GM18868 (cell line): Measurements from ENCODE around the gene IL2RA.
"Not testable (repeated sequence)": the region's sequence is repeated elsewhere in the genome, so short reads cannot be mapped to it uniquely, and the experiment has no call there.

ENCODE experiments used
- ATAC-seq: cut with Tn5 transposase; IDR thresholded peaks from one replicate; pipeline ENCODE4 v1.9.1; 2021; ENCODE audit warnings: mild to moderate bottlenecking, moderate library complexity; ENCODE audit not compliant: unreplicated experiment

IL2RA gene

DNA sequence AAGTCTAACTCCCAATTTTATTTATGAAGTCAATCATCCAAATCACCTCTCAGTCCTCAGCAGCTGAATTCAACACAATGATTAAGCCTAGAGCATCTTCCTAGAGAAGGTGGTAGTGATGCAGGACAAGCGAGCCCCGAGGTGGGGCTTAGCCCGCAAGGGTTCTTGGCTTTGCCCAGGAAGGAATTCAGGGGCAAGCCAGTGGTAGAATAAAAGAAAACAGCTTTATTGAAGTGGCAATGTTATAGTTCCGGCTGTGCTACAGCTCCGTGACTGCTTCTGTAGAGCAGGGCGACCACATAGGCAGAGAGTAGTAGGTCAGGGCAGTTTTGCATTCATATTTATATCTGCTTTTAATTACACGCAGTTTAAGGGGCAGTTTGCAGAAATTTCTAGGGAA lies 18.1 kb downstream of the IL2RA start:
- no peak for ATAC-seq

DNA sequence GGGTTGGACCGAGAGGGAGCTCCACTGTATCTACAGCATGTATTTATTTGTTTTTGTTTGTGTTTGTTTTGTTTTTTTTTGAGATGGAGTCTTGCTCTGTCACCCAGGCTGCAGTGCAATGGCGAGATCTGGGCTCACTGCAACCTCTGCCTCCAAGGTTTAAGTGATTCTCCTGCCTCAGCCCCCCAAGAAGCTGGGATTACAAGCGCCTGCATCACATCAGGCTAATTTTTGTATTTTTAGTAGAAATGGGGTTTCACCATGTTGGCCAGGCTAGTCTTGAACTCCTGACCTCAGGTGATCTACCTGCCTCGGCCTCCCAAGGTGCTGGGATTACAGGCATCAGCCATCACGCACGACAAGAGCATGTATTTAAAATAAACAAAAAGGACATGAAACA lies 18.8 kb downstream of the IL2RA start:
- not testable (repeated sequence) for ATAC-seq

DNA sequence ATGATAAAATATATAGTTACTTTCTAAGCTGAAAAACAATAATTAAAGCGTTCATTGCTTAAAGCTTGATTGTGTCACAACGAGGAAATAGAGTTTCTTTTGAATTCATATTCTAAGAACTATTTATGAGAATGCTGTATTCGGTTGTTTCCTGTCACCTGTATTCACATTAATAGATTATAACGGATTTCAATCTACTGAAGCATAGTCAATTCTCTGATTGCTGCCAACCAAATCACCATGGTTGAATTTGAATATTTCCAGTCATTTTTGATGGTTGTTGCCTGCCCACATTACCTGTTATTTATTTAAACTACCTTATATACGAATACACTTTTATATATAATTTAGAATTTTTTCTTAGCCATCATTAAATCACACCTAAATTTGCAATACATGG lies 22.0 kb downstream of the IL2RA start:
- no peak for ATAC-seq

DNA sequence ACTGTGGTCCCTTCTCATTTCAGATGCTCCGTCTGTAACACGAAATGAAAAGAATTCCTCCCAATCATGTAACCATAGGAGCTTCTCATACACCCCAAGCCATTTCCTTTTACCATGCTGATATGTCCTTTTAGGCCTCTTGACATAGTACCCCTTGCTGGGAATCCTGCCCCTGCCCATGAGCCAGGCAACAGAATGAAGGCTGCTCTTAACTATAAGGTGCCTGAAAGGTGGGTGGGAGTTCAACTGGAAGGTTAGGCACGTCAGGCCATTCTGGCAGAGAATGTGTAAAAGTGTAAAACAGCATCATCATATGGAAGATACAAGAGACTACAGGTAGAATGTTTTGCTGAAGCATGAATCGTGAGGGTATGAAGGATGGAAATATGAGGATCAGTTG lies 22.5 kb downstream of the IL2RA start:
- no peak for ATAC-seq

DNA sequence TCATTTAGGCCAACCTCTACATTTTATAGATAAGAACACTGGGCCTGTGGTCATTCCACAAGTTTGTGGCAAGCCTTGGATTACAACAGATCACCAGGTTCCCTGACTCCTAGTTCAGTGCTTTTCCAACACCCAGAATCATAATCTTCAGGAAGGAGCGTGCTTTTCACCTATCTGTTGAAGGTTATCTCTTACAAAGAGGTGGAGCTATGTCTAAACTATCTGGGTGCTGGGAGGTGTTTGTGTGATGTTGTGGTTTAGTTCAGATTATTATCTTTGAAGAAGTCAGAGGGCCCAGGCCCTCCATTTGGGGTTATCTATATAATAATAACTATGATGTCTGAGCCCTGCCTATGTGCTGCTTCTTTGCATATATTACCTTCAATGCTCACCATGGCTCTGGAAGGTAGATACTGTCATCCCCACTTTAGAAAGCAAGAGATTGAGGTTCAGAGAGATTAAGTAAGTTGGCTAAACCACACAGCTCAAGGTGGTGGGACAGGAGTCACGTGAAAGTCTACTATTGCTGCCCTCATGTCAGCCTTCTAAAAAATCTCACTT lies 24.0 kb downstream of the IL2RA start:
- ATAC-seq = no peak

DNA sequence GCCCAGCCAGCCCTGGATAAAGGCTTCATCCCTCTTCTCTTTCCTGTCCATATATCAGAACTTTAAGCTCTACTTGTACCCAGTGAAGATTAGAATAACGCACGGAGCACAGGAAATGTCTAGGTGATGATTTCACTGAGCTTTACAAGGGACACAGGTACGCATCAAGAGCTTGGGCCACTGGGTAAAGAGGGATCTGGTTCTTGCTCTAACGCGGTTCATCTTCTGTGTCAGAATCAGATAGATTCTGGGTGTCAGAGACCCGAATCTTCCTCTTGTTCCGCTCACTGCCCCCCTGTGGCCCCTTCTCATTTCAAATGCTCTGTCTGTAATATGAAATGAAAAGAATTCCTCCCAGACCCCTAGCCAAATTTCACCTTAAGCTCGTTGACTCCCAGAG lies 24.7 kb downstream of the IL2RA start:
- peak; percentile 24 for ATAC-seq

DNA sequence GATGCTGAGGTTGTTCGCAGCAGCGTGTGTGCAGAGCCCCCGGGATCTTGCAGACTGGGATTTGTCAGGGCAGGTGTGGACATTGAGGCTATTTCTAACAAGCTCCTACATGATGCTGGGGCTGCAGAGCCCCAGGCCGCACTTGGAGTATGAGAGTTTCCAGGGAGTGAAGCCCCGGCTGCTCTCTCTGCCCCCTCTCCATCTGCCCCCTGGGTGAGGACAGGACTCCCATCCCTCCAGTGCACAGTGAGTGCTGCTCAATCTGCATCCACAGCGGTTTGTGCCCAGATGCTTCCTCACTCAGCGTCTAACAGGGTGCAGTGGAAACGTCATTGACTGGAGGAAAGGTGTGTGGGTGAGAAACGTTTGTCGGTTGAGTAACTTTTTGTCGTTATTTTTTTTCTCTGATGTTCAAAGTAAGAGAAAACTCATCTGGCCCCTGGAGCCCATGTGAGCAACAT lies 25.3 kb downstream of the IL2RA start:
- peak; percentile 67 for ATAC-seq

DNA sequence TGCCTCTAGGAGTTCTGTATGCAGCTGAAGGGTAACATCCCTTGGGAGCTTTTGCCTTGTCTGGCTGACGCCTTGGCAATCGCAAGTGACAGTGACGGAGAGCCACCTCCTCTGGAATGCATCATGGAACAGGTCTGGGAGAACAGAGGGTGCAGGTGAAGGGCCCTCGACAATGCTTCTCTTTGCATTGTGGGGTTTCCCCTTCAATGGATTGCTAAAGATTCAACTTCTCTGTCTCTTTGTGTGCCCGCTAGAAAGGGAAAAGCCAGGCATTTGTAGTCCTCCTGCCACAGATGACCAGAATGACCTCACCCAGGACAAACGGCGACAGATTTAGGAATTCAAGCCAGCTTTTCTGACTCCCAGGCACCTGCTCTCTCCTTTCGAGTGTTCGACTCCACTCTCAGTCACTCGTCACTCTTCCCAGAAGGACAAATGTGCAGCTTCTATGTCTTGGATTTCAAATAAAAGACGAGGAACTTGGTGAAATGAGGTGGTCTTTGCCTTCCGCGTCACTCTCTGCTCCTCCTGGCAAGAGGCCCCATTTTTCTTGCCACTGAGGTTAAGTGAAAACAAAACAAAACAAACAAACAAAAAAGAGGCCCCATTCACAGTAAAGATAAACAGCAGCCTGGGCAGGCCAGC lies 26.1 kb downstream of the IL2RA start:
- ATAC-seq = no peak

DNA sequence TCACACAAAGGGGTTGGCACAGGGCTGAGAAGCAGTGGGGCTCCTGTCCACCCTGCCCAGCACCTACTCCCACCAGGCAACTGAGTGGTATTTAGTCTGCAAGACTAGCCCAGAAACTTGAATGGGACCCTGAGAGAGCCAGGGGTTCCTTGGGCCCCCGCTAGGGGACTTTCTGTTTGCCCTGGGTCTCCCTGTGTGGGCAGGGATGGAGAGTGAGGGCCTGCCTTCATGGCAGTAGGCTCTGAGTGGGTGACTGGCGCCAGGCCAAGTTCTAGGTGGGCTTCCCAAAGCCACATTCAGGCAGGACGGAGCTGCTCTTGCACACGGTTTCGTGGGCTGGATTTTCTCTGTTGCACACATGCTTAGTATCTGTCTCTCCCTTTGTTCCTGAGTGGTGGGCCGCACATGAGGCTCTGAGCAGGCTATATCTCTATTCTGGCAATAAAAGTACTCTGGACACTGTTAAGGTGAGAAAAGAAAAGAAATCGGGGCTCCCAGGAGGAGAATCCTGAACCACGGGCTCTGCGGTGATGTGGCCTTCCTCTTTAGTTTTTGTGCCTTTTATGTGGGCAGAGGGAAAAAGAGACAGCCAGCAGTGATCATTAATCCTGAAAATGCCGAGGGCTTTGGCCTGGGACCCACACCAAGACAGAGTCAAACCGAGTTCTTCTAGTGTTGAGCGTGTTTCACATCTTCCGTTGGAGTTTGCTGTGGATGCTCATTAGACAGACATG lies 26.9 kb downstream of the IL2RA start:
- ATAC-seq = no peak

DNA sequence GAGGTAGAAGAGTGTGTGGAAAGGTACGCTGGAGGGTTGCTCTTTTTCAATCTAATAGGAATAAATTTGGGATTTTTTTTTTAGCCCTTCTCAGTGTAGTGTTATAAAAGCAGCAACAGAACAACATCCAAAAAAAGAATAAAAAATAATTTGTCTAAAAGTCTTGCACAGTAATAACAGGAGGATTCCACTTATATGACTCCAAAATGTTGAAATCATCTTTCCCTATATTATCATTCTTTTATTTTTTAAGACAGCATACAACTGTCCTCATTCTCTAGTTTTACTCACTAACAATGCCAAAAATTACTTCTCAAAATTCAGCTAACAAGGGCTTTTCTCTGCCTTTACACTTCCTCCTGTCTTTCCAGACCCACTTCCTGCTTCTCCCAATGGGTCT lies 27.8 kb downstream of the IL2RA start:
- ATAC-seq = no peak

DNA sequence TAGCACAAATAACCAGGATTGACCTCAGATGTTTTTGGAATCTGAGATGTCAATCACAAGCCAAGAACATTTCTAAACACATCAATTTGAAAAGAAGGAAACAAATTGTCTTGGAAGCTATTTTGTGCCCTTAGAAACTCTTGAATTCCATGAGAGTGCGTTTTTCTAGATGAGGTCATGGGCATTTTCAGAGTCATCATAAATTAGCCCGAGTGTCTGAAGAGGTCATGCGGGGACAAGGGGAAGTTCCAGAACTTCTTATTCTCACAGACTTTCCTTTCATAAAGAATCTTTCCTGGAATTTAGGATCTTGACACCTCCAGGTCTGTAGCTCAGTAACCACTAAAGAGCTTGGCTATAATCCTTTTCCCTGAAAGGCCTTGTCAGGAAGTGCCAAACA lies 28.2 kb downstream of the IL2RA start:
- ATAC-seq = no peak

DNA sequence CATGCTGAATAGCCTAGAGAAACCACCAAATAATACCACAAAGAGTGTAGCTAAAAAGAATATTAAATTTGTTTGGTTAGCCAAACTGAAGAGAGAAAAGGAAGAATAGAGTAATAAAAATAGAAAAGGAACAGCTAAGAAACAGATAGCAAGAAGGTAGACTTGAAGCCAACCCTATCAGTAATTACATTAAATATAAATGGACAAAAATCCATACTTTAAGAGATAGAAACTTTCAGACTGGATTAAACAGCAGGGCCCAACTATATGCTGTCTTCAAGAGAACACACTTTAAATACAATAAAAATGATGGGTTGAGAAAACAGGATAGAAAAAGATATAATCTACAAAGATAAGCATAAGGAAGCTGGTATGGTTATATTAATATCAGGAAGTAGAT lies 31.2 kb downstream of the IL2RA start:
- ATAC-seq = no peak

DNA sequence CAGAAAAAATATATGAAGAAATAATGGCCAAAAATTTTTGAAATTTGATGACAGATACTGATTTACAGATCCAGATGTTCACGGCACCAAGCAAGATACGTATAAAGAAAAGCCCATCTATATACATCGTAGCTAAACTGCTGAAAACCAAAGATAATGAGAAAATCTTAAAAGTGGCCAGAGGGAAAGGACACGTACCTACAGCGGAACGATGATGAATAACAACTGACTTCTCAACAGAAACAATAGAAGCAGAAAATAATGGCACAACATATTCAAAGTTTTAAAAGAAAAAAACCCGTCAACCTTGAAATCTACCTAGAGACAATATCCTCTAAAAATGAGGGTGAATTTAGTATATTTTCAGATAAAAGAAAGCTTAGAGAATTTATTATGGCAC lies 31.9 kb downstream of the IL2RA start:
- no peak for ATAC-seq

DNA sequence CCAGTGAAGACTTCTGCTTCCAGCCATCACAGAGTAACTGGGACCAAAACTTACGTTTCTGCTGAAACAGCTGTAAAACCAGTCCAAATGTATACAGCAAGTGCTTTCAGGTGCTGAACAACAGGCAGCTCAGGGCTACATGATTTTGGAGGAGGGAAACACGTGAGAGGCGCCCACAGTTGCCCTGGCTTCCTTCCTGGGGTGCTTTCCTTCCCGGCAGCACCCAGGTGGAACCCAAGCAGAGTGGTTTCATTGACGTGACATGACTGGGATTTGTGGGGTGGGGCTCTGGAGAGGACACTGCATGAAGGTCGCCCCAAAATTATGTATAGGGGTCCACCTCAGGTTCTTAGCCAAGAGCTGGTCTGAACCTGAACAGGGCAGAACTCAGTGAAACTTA lies 34.2 kb downstream of the IL2RA start:
- ATAC-seq = no peak

DNA sequence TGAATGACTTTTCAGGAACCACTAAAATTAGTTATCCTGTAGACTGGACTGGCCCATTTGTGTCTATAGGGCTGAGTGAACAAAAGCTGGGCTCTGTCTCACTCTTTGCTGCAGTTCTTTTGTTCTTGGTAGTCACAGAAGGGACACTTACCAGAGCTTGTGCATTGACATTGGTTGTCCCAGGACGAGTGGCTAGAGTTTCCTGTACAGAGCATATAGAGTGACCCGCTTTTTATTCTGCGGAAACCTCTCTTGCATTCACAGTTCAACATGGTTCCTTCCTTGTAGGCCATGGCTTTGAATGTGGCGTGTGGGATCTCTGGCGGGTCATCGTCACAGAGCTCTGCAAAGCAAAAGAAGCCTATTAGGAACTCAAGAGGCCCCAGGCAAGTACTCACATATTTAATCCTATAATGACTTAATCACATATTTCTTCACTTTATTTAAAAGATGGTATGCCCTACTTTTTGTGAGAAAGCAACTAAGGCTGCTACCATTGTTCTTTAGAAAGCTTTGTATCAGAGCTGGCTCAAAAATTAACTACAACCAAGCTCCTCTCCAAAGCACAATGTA lies 36.4 kb downstream of the IL2RA start:
- ATAC-seq = no peak

DNA sequence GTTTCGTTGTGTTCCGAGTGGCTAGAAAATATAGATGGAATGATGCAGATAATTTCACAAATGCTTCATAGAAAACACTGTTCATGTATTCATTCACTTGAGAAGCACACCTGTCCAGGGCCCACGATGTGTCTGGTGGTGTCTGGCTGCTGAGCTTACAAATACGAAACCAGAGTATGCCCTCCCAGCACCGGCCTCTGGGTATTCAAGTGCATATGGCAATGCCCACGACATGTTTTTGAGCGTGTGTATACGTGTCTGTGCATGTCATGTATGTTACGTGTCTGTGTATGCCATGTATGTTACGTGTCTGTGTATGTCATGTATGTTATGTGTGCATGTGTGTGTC lies 37.9 kb downstream of the IL2RA start:
- no peak for ATAC-seq

DNA sequence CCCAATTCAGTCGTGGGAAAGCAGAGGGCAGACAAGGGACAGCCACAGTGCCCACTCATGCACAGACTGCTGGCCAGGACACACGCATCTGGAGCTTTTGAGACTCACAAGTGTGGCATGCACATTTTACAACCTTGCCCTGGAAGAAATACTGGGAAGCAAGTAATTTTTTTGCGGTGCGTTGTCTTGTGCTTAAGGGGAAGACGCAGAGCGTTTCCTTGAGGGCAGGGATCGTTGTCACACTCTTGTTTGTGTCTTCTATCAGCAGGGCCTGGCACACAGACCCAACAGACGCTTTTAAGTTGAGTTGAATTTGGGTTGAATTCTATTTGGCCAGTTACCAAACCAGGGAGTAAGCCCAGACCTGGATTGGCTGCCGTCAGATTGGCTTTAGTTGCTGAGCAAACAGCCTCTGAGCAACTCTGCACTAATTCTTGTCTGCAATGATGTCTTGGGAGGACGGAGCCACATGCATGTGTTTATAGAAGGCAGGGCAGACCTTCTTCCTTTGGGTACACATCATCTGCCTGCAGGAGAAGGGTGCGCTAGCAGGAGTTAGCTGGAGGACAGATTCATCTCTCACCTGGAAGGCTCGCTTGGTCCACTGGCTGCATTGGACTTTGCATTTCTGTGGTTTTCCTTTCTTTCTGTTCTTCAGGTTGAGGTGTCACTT lies 38.4 kb downstream of the IL2RA start:
- ATAC-seq = no peak

DNA sequence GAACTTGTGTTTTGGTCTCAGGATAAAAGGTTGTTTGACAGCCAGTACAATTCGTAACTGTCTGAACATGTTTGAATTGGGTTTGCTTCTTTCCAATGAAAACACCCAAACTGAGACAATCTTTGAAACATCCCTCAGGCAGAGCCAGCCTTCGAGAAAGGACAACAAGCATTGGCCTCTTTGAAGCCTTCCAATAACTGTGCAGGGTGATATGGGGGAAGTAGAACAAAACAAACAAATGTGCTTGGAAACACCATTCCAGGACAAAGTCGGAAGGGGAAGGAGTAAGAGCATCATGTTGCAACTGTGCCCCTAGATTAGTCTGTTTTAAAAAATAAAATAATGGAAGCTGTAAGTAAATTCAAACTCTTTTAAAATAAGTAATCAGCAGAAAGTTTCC lies 39.5 kb downstream of the IL2RA start:
- ATAC-seq = no peak

DNA sequence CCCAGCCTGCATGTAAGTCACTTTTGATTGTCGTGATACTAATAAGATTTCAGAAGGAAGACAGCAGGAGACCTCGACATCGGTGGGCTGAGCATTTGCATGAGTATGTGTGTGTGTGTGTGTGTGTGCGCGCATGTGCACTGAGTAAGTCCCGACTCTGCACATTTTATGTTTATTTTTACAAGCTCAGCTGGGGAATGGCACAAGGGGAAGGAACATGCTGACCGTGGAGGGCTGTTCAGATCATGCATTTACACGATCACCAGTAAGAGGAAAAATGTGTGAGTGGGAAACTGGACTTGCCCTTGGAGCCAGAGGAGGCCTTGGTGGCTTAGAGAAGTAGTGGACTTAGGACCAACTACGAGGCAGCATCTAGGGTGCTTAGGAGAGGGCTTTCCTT lies 41.3 kb downstream of the IL2RA start:
- no peak for ATAC-seq

DNA sequence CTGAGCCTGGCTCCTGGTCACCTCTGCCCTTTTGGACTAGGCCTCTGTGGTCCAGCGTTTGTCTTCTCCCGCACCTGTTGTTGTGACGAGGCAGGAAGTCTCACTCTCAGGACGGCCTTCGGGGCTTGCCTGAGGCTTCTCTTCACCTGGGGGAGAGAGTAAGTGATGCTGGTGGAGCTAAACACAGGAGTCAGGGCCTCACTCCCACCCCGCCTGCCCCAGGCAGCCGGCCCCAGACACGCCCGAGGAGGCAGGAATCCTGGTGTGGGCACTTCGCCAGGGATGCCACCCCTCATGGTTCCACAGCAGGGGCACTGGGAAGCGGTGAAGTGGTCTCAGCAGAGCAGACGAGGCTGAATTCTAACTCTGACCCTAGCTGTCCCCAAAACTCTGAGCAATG lies 42.4 kb downstream of the IL2RA start:
- no peak for ATAC-seq

DNA sequence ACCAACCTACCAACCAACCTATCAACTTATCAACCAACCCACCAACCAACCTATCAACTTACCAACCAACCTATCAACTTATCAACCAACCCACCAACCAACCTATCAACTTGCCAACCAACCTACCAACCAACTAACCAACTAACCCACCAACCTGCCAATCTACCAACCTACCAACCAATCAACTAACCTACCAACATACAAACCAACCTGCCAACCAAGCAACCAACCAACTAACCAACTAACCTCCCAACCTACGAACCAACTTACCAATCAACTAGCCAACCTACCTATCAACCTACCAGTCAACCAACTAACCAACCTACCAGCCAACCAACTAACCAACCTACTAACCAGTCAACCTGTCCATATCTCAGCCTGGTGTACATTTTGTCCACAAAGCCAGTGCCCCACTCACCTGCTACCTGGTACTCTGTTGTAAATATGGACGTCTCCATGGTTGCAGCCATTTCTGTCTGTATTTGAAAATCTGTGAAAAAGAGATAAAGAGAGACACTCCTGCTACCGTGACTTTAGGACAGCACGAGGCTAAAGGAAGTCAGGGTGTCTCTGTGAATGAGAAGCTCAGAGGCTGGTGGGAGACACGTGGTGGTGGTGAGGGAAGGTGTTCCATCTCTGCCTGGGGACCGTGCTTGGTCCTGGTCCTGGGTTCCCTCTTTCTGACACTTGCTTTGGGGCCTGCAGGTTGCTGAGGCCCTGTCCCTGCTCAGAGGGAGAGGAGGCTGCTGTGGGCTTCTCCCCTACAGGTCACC lies 43.0 kb downstream of the IL2RA start:
- no peak for ATAC-seq
